ENCODE measurements around the gene SIRT7. TPM values are rescaled to one million over a fixed set of nuclear protein-coding genes. Genes with fewer than 3 reads are reported as not detected.
A peak's percentile ranks its signal among the peaks of the same experiment; 100 is the strongest.

The SIRT7 gene
- polyA plus RNA-seq, 4 donors: 25.9 to 129 (median 60.4) TPM

DNA sequence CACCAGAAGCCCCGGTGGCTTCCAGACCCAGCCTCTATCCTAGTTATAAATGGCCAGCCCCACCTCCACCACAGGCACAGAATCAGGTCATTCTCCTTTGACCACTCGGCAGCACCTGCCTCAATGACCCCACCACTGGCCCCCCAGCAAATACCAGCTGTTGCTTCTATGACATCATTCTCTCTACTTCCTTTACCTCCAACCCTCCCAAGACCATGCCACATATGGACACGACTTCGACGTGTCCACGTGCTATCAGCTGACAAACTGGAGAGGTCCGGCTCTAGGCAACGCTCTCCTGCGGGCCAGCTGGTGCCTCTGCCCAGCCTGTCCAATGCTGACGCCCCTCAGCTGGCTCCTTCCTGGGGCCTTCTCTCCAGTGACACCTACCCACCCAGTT is 32.5 kb downstream of the SIRT7 start:
- peaks cover 15 to 87% (median 18%) of the 10 kb centered on the region in 3 donors for H3K36me3 ChIP-seq (ENCODE audit: control insufficient read depth in 3 of 3, insufficient read depth in 2 of 3, low read depth in 1 of 3, low read length in 3 of 3)
- H3K27ac ChIP-seq (ENCODE audit: low read depth in 1 of 3, low read length in 2 of 3): peak overlapping the region in 1 of 3 donors; percentile 30
- H3K4me1 ChIP-seq (ENCODE audit: control insufficient read depth in 3 of 3, insufficient read depth in 2 of 3, low read depth in 1 of 3, low read length in 2 of 3): peaks cover 3 to 10% (median 3%) of the 10 kb centered on the region in 3 donors
- WGBS, 3 donors: 84 to 88% (median 86%) methylated on average over 9 to 10 of the region's 10 CpGs
- DNase-seq (no peak), FAIRE-seq (no peak)
- H3K9me3 ChIP-seq (ENCODE audit: control insufficient read depth in 2 of 2, insufficient read depth in 1 of 2, low read depth in 1 of 2, low read length in 1 of 2): no peaks in the 10 kb centered on the region
- H3K4me3 ChIP-seq (ENCODE audit: low read depth in 1 of 3, low read length in 3 of 3): no peak overlapping the region
- no peaks in the 10 kb centered on the region for H3K27me3 ChIP-seq (ENCODE audit: control insufficient read depth in 3 of 3, insufficient read depth in 3 of 3, low read length in 3 of 3)

DNA sequence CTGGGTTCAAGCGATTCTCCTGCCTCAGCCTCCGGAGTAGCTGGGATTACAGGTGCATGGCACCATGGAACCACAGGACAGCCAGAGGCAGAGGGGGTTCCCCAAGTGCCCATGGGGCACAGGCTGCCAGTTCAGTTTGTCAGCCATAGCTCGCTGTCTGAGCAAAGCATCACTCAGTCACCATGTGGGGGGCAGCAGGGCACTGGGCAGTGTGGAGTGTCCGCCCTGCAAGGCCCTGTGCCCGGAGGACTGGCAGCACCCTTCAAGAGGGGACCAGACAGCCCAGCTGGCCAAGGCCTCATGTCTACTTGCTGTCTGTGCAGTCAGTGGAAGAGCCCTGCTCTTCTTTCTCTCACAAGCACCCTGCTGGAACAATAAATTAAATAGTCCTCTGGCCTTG is 33.0 kb downstream of the SIRT7 start:
- H3K4me3 ChIP-seq (ENCODE audit: low read depth in 1 of 3, low read length in 3 of 3): no peak overlapping the region
- H3K9me3 ChIP-seq (ENCODE audit: control insufficient read depth in 2 of 2, insufficient read depth in 1 of 2, low read depth in 1 of 2, low read length in 1 of 2): no peaks in the 10 kb centered on the region
- FAIRE-seq (no peak), DNase-seq (no peak)
- 95 to 97% (median 95%) methylated on average over 5 of the region's 5 CpGs for WGBS, 3 donors
- H3K27ac ChIP-seq (ENCODE audit: low read depth in 1 of 3, low read length in 2 of 3): no peak overlapping the region
- no peaks in the 10 kb centered on the region for H3K27me3 ChIP-seq (ENCODE audit: control insufficient read depth in 3 of 3, insufficient read depth in 3 of 3, low read length in 3 of 3)
- H3K4me1 ChIP-seq (ENCODE audit: control insufficient read depth in 3 of 3, insufficient read depth in 2 of 3, low read depth in 1 of 3, low read length in 2 of 3): peaks cover 0 to 5% (median 0%) of the 10 kb centered on the region in 3 donors
- H3K36me3 ChIP-seq (ENCODE audit: control insufficient read depth in 3 of 3, insufficient read depth in 2 of 3, low read depth in 1 of 3, low read length in 3 of 3): peaks cover 15 to 87% (median 18%) of the 10 kb centered on the region in 3 donors

DNA sequence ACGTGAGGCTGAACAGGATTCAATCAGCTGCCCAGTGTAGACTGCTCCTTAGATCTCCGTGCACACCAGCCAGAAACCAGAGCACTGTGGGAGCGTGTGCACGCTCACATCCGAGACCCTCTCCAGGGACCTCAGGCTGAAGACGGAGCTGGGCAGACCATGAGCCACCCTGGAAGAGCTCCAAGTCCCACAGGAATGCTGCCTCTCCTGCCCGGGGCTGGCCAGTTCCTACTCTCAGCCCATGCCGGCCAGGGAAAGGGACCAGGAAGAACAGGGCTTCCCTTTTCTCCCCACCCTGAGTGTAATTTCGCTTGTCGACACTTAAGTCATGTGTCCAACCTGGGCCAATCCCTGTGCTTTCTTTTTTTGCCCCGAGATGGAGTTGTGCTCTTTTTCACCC is 33.5 kb downstream of the SIRT7 start:
- 76 to 89% (median 85%) methylated on average over 11 of the region's 11 CpGs for WGBS, 3 donors
- no peak overlapping the region for H3K27ac ChIP-seq (ENCODE audit: low read depth in 1 of 3, low read length in 2 of 3)
- no peak for FAIRE-seq
- H3K4me3 ChIP-seq (ENCODE audit: low read depth in 1 of 3, low read length in 3 of 3): no peak overlapping the region
- H3K27me3 ChIP-seq (ENCODE audit: control insufficient read depth in 3 of 3, insufficient read depth in 3 of 3, low read length in 3 of 3): no peaks in the 10 kb centered on the region
- no peak for DNase-seq
- peaks cover 13 to 87% (median 18%) of the 10 kb centered on the region in 3 donors for H3K36me3 ChIP-seq (ENCODE audit: control insufficient read depth in 3 of 3, insufficient read depth in 2 of 3, low read depth in 1 of 3, low read length in 3 of 3)
- H3K9me3 ChIP-seq (ENCODE audit: control insufficient read depth in 2 of 2, insufficient read depth in 1 of 2, low read depth in 1 of 2, low read length in 1 of 2): no peaks in the 10 kb centered on the region
- peaks cover 0 to under 1% (median 0%) of the 10 kb centered on the region in 3 donors for H3K4me1 ChIP-seq (ENCODE audit: control insufficient read depth in 3 of 3, insufficient read depth in 2 of 3, low read depth in 1 of 3, low read length in 2 of 3)

GRCh38 chr17:81879121-81879520 is 38.9 kb downstream of the SIRT7 start:
- 87 to 96% (median 91%) methylated on average over 5 of the region's 5 CpGs for WGBS, 3 donors
- FAIRE-seq: no peak
- H3K36me3 ChIP-seq (ENCODE audit: control insufficient read depth in 3 of 3, insufficient read depth in 2 of 3, low read depth in 1 of 3, low read length in 3 of 3): peaks cover 0 to 47% (median 2%) of the 10 kb centered on the region in 3 donors

DNA sequence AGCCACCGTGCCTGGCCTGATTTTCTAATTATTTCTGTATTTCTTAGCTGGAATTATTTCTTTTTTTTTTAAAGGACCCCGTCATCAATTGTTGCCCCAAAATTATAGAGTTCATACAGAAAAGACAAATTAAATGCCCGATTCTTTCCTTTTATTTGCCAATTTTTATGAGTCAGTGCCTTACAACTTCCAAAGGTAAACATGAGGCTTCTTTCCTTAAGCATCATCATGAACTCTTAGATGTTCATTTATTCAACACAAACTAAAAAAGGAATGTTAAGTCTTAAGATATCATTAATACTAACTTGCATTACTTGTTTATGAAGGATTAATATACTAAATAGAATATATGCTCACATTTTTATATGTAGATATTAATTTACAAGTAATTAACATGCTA is 39.7 kb downstream of the SIRT7 start:
- 90 to 97% (median 91%) methylated on average over 3 of the region's 3 CpGs for WGBS, 3 donors
- Histone ChIP-seq H3K27ac (ENCODE audit: low read depth in 1 of 3, low read length in 2 of 3) (no peak overlapping the region), H3K4me3 (ENCODE audit: low read depth in 1 of 3, low read length in 3 of 3) (no peak overlapping the region), H3K36me3 (ENCODE audit: control insufficient read depth in 3 of 3, insufficient read depth in 2 of 3, low read depth in 1 of 3, low read length in 3 of 3) (peaks cover 0 to 41% (median 2%) of the 10 kb centered on the region in 3 donors), H3K4me1 (ENCODE audit: control insufficient read depth in 3 of 3, insufficient read depth in 2 of 3, low read depth in 1 of 3, low read length in 2 of 3) (no peaks in the 10 kb centered on the region), H3K27me3 (ENCODE audit: control insufficient read depth in 3 of 3, insufficient read depth in 3 of 3, low read length in 3 of 3) (no peaks in the 10 kb centered on the region), H3K9me3 (ENCODE audit: control insufficient read depth in 2 of 2, insufficient read depth in 1 of 2, low read depth in 1 of 2, low read length in 1 of 2) (no peaks in the 10 kb centered on the region)
- FAIRE-seq (no peak), DNase-seq (no peak)

More at GRCh38 chr17:81879121-81879520, 38.9 kb downstream of the SIRT7 start:
- Histone ChIP-seq H3K27me3 (ENCODE audit: control insufficient read depth in 3 of 3, insufficient read depth in 3 of 3, low read length in 3 of 3) (no peaks in the 10 kb centered on the region), H3K4me3 (ENCODE audit: low read depth in 1 of 3, low read length in 3 of 3) (no peak overlapping the region), H3K4me1 (ENCODE audit: control insufficient read depth in 3 of 3, insufficient read depth in 2 of 3, low read depth in 1 of 3, low read length in 2 of 3) (no peaks in the 10 kb centered on the region), H3K27ac (ENCODE audit: low read depth in 1 of 3, low read length in 2 of 3) (no peak overlapping the region), H3K9me3 (ENCODE audit: control insufficient read depth in 2 of 2, insufficient read depth in 1 of 2, low read depth in 1 of 2, low read length in 1 of 2) (no peaks in the 10 kb centered on the region)
- no peak for DNase-seq

GRCh38 chr17:81877569-81877968 is 40.4 kb downstream of the SIRT7 start:
- Histone ChIP-seq H3K36me3 (ENCODE audit: control insufficient read depth in 3 of 3, insufficient read depth in 2 of 3, low read depth in 1 of 3, low read length in 3 of 3) (peaks cover 0 to 43% (median 2%) of the 10 kb centered on the region in 3 donors), H3K4me3 (ENCODE audit: low read depth in 1 of 3, low read length in 3 of 3) (no peak overlapping the region), H3K9me3 (ENCODE audit: control insufficient read depth in 2 of 2, insufficient read depth in 1 of 2, low read depth in 1 of 2, low read length in 1 of 2) (no peaks in the 10 kb centered on the region), H3K27me3 (ENCODE audit: control insufficient read depth in 3 of 3, insufficient read depth in 3 of 3, low read length in 3 of 3) (no peaks in the 10 kb centered on the region), H3K4me1 (ENCODE audit: control insufficient read depth in 3 of 3, insufficient read depth in 2 of 3, low read depth in 1 of 3, low read length in 2 of 3) (no peaks in the 10 kb centered on the region), H3K27ac (ENCODE audit: low read depth in 1 of 3, low read length in 2 of 3) (no peak overlapping the region)
- FAIRE-seq (no peak), DNase-seq (no peak)
- 97 to 98% (median 98%) methylated on average over 5 of the region's 5 CpGs for WGBS, 3 donors

- Histone ChIP-seq H3K27ac (ENCODE audit: low read depth in 1 of 3, low read length in 2 of 3) (peak overlapping the region; percentile 88 to 100 (median 99)), H3K9me3 (ENCODE audit: control insufficient read depth in 2 of 2, insufficient read depth in 1 of 2, low read depth in 1 of 2, low read length in 1 of 2) (no peaks in the 10 kb centered on the region), H3K27me3 (ENCODE audit: control insufficient read depth in 3 of 3, insufficient read depth in 3 of 3, low read length in 3 of 3) (no peaks in the 10 kb centered on the region), H3K4me1 (ENCODE audit: control insufficient read depth in 3 of 3, insufficient read depth in 2 of 3, low read depth in 1 of 3, low read length in 2 of 3) (peaks cover 0 to 40% (median 4%) of the 10 kb centered on the region in 3 donors), H3K4me3 (ENCODE audit: low read depth in 1 of 3, low read length in 3 of 3) (peak overlapping the region; percentile 78 to 98 (median 94)), H3K36me3 (ENCODE audit: control insufficient read depth in 3 of 3, insufficient read depth in 2 of 3, low read depth in 1 of 3, low read length in 3 of 3) (peaks cover 4 to 43% (median 7%) of the 10 kb centered on the region in 3 donors)
- DNase-seq (peak; percentile 91 to 95), FAIRE-seq (no peak)
- 0 to 1% (median 1%) methylated on average over 72 to 86 of the region's 86 CpGs for WGBS, 3 donors
Measured at GRCh38 chr17:81871387-81872230, 46.4 kb downstream of the SIRT7 start.

GRCh38 chr17:81870981-81871386 is 47.0 kb downstream of the SIRT7 start, which contains the start of gene ARHGDIA:
Gene ARHGDIA, minus strand, starts transcription at chr17:81871337. Its CDS starts 1,407 bp downstream, at chr17:81869930.
- Histone ChIP-seq H3K36me3 (ENCODE audit: control insufficient read depth in 3 of 3, insufficient read depth in 2 of 3, low read depth in 1 of 3, low read length in 3 of 3) (peaks cover 4 to 49% (median 7%) of the 10 kb centered on the region in 3 donors), H3K9me3 (ENCODE audit: control insufficient read depth in 2 of 2, insufficient read depth in 1 of 2, low read depth in 1 of 2, low read length in 1 of 2) (no peaks in the 10 kb centered on the region), H3K27me3 (ENCODE audit: control insufficient read depth in 3 of 3, insufficient read depth in 3 of 3, low read length in 3 of 3) (no peaks in the 10 kb centered on the region), H3K4me1 (ENCODE audit: control insufficient read depth in 3 of 3, insufficient read depth in 2 of 3, low read depth in 1 of 3, low read length in 2 of 3) (peaks cover 0 to 46% (median 4%) of the 10 kb centered on the region in 3 donors), H3K4me3 (ENCODE audit: low read depth in 1 of 3, low read length in 3 of 3) (peak within 1 kb of the TSS; percentile 78 to 98 (median 94)), H3K27ac (ENCODE audit: low read depth in 1 of 3, low read length in 2 of 3) (peak within 1 kb of the TSS; percentile 92 to 100 (median 99))
- FAIRE-seq (no peak), DNase-seq (peak in 1 of 2 donors; percentile 15)
- 0 to 1% (median 1%) methylated on average over 13 to 64 of the region's 64 CpGs for WGBS, 3 donors

Measured in small intestine (tissue), 7 donors.